OCI-LY1 (cell line): Measurements from ENCODE around the gene FAM24A.

Experiments used
- H2AFZ ChIP-seq: fragments of 200-600 bp; sonication (generic), shearing (Covaris generic); 2 replicates; pipeline ENCODE4 v1.6.0; 2014; ENCODE audit warnings: antibody characterized with exemption, mild to moderate bottlenecking, low read length
- H3F3A ChIP-seq: fragments of 200-600 bp; sonication (generic), shearing (Covaris generic); 2 replicates; pipeline ENCODE4 v1.6.0; 2014; ENCODE audit warnings: mild to moderate bottlenecking, antibody characterized with exemption, low read length, moderate library complexity; ENCODE audit not compliant: insufficient read depth
- H3K27ac ChIP-seq: fragments of 200-600 bp; sonication (generic); 2 replicates; pipeline ENCODE4 v1.5.1; 2014; ENCODE audit warnings: low read length, mixed run types, mild to moderate bottlenecking, low read depth; ENCODE audit not compliant: poor library complexity, severe bottlenecking
- H3K27me3 ChIP-seq: fragments of 200-600 bp; sonication (generic); 2 replicates; pipeline ENCODE4 v1.6.0; 2014; ENCODE audit warnings: antibody characterized with exemption, mild to moderate bottlenecking, low read length, moderate library complexity; ENCODE audit not compliant: insufficient read depth
- H3K36me3 ChIP-seq: fragments of 200-600 bp; sonication (generic); 2 replicates; pipeline ENCODE4 v1.6.1; 2014; ENCODE audit warnings: mild to moderate bottlenecking, antibody characterized with exemption, low read length, moderate library complexity, mixed read lengths; ENCODE audit not compliant: insufficient read depth
- H3K4me1 ChIP-seq: fragments of 200-600 bp; sonication (generic); 2 replicates; pipeline ENCODE4 v1.5.1; 2014; ENCODE audit warnings: mild to moderate bottlenecking, low read length, moderate library complexity; ENCODE audit not compliant: insufficient read depth, severe bottlenecking
- H3K4me2 ChIP-seq: fragments of 200-600 bp; sonication (generic), shearing (Covaris generic); 2 replicates; pipeline ENCODE4 v1.6.1; 2014; ENCODE audit warnings: low read length
- H3K4me3 ChIP-seq: fragments of 200-600 bp; sonication (generic); 2 replicates; pipeline ENCODE4 v1.5.1; 2014; ENCODE audit warnings: low read length, low read depth, mild to moderate bottlenecking, mixed read lengths; ENCODE audit not compliant: poor library complexity, severe bottlenecking
- H3K79me2 ChIP-seq: fragments of 200-600 bp; shearing (Covaris generic); 2 replicates; pipeline ENCODE4 v1.6.1; 2016; ENCODE audit warnings: mixed run types, low read length, mixed read lengths; ENCODE audit not compliant: insufficient read depth
- H3K9ac ChIP-seq: fragments of 200-600 bp; sonication (generic), shearing (Covaris generic); 2 replicates; pipeline ENCODE4 v1.6.1; 2014; ENCODE audit warnings: mild to moderate bottlenecking, low read length, mixed read lengths
- H3K9me2 ChIP-seq: fragments of 200-600 bp; sonication (generic), shearing (Covaris generic); 2 replicates; pipeline ENCODE4 v1.6.1; 2014; ENCODE audit warnings: low read depth, mild to moderate bottlenecking, low read length, mixed read lengths
- H3K9me3 ChIP-seq: fragments of 200-600 bp; shearing (Covaris generic); 2 replicates; pipeline ENCODE4 v1.6.1; 2014; ENCODE audit warnings: low read length, mixed read lengths
- H4K20me1 ChIP-seq: fragments of 200-600 bp; sonication (generic), shearing (Covaris generic); 2 replicates; pipeline ENCODE4 v1.6.0; 2016; ENCODE audit warnings: mild to moderate bottlenecking, low read length; ENCODE audit not compliant: insufficient read depth
- CTCF ChIP-seq: fragments of 200-600 bp; sonication (generic), shearing (Covaris generic); IDR thresholded peaks from 2 replicates; pipeline ENCODE4 v1.5.1; 2017; ENCODE audit warnings: mild to moderate bottlenecking, antibody characterized with exemption, low read length, moderate library complexity, mixed read lengths
- EZH2 ChIP-seq: fragments of 200-600 bp; sonication (generic), shearing (Covaris generic); IDR thresholded peaks from 2 replicates; pipeline ENCODE4 v1.8.0; 2017; ENCODE audit warnings: borderline replicate concordance, mixed run types, mild to moderate bottlenecking, antibody characterized with exemption, low read length, moderate library complexity, mixed read lengths

FAM24A gene

GRCh38 chr10:122939133-122939855 lies 28.9 kb downstream of the FAM24A start:
- H3K9ac ChIP-seq = no peak overlapping the region
- H3K27ac ChIP-seq = no peak overlapping the region
- no peaks in the 10 kb centered on the region for H3K4me1 ChIP-seq
- no peaks in the 10 kb centered on the region for H4K20me1 ChIP-seq
- no peak overlapping the region for H3K4me2 ChIP-seq
- no peak overlapping the region for H3K4me3 ChIP-seq
- no peaks in the 10 kb centered on the region for H3K9me3 ChIP-seq
- H2AFZ ChIP-seq = no peak overlapping the region
- peaks cover 50% of the 10 kb centered on the region for H3K36me3 ChIP-seq
- H3K9me2 ChIP-seq = no peaks in the 10 kb centered on the region
- TF ChIP-seq CTCF (no peak), EZH2 (no peak)
- no peaks in the 10 kb centered on the region for H3F3A ChIP-seq
- no peaks in the 10 kb centered on the region for H3K79me2 ChIP-seq
- H3K27me3 ChIP-seq = no peaks in the 10 kb centered on the region

- H3K4me2 ChIP-seq = no peak overlapping the region
- peaks cover 50% of the 10 kb centered on the region for H3K36me3 ChIP-seq
- no peaks in the 10 kb centered on the region for H3K9me3 ChIP-seq
- H2AFZ ChIP-seq = no peak overlapping the region
- no peaks in the 10 kb centered on the region for H4K20me1 ChIP-seq
- H3K9me2 ChIP-seq = no peaks in the 10 kb centered on the region
- no peak overlapping the region for H3K9ac ChIP-seq
- no peaks in the 10 kb centered on the region for H3K27me3 ChIP-seq
- no peak overlapping the region for H3K27ac ChIP-seq
- H3K79me2 ChIP-seq = no peaks in the 10 kb centered on the region
- H3K4me3 ChIP-seq = no peak overlapping the region
- TF ChIP-seq EZH2 = no peak
- no peak for TF ChIP-seq CTCF
- H3F3A ChIP-seq = no peaks in the 10 kb centered on the region
- no peaks in the 10 kb centered on the region for H3K4me1 ChIP-seq
These were observed 29.6 kb downstream of the FAM24A start for GRCh38 chr10:122939856-122940543.

GRCh38 chr10:122949296-122949695 lies 38.9 kb downstream of the FAM24A start:
- H3K27me3 ChIP-seq = no peaks in the 10 kb centered on the region
- no peak overlapping the region for H3K9ac ChIP-seq
- no peak overlapping the region for H2AFZ ChIP-seq
- H3K9me2 ChIP-seq = no peaks in the 10 kb centered on the region
- no peak overlapping the region for H3K27ac ChIP-seq
- H3F3A ChIP-seq = no peaks in the 10 kb centered on the region
- H4K20me1 ChIP-seq = no peaks in the 10 kb centered on the region
- no peaks in the 10 kb centered on the region for H3K79me2 ChIP-seq
- H3K4me1 ChIP-seq = peaks cover 17% of the 10 kb centered on the region
- H3K4me3 ChIP-seq = no peak overlapping the region
- no peak for TF ChIP-seq EZH2
- no peak for TF ChIP-seq CTCF
- no peak overlapping the region for H3K4me2 ChIP-seq
- no peaks in the 10 kb centered on the region for H3K9me3 ChIP-seq
- peaks cover 36% of the 10 kb centered on the region for H3K36me3 ChIP-seq
